ENCODE results near the gene PCDHGC3. TPM values are rescaled to one million over a fixed set of nuclear protein-coding genes. Genes with fewer than 3 reads are reported as not detected.

The PCDHGC3 gene
- total and polyA plus RNA-seq, 2 experiments from 2014 or later, result 12.9 to 13.8 TPM

- TF ChIP-seq REST (IDR thresholded peaks at IDR 0.05; ENCODE audit: unreplicated experiment) (no peak), NANOG (IDR thresholded peaks at IDR 0.05; ENCODE audit: borderline replicate concordance) (no peak), EZH2phosphoT487 (IDR thresholded peaks at IDR 0.05; ENCODE audit: unreplicated experiment) (no peak), CREB1 (CRISPR knock-in tag; IDR thresholded peaks at IDR 0.05; ENCODE audit: low read depth) (no peak)
- TF ChIP-seq, protein P1, sequence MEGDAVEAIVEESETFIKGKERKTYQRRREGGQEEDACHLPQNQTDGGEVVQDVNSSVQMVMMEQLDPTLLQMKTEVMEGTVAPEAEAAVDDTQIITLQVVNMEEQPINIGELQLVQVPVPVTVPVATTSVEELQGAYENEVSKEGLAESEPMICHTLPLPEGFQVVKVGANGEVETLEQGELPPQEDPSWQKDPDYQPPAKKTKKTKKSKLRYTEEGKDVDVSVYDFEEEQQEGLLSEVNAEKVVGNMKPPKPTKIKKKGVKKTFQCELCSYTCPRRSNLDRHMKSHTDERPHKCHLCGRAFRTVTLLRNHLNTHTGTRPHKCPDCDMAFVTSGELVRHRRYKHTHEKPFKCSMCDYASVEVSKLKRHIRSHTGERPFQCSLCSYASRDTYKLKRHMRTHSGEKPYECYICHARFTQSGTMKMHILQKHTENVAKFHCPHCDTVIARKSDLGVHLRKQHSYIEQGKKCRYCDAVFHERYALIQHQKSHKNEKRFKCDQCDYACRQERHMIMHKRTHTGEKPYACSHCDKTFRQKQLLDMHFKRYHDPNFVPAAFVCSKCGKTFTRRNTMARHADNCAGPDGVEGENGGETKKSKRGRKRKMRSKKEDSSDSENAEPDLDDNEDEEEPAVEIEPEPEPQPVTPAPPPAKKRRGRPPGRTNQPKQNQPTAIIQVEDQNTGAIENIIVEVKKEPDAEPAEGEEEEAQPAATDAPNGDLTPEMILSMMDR (conservative IDR thresholded peaks at IDR 0.05; ENCODE audit: low read depth in 2 of 2), result no peak
These were observed 38.8 kb downstream of the PCDHGC3 start (continued) for GRCh38 chr5:141514330-141515133.

GRCh38 chr5:141515141-141515540 lies 39.4 kb downstream of the PCDHGC3 start:
- H4K20me1 ChIP-seq (replicated peaks; ENCODE audit: insufficient read depth), result no peaks in the 10 kb centered on the region
- no peaks in the 10 kb centered on the region; the same call in 2 of the 3 replicates for H3K9me3 Mint-ChIP-seq
- H3K27me3 ChIP-seq (ENCODE audit: insufficient read depth), result 0 out of 2 replicates have a peak, but pooled peaks cover 4% of the 10 kb centered on the region
- peaks cover 9% of the 10 kb centered on the region for H3K4me1 ChIP-seq (ENCODE audit: insufficient read depth)
- H3K4me3 ChIP-seq, result no peak overlapping the region
- TF ChIP-seq ZNF331 (CRISPR knock-in tag; IDR thresholded peaks at IDR 0.05; ENCODE audit: low read depth) (no peak), NANOG (IDR thresholded peaks at IDR 0.05; ENCODE audit: borderline replicate concordance) (no peak), REST (IDR thresholded peaks at IDR 0.05; ENCODE audit: unreplicated experiment) (no peak)
- TF ChIP-seq, protein P1 (conservative IDR thresholded peaks at IDR 0.05; ENCODE audit: low read depth in 2 of 2), result no peak
- peak overlapping the region; percentile 100 for H3K4me2 ChIP-seq
- 0 out of 2 replicates have a peak, but pooled peaks cover 4% of the 10 kb centered on the region for H3F3A ChIP-seq (replicated peaks; ENCODE audit: low read depth)
- H3K79me2 ChIP-seq (replicated peaks; ENCODE audit: insufficient read depth), result no peaks in the 10 kb centered on the region
- peak overlapping the region; percentile 93 for H3K27ac ChIP-seq (ENCODE audit: low read depth)
- H3K27ac Mint-ChIP-seq, result peak overlapping the region; percentile 64; the same call in 1 of the 2 replicates
- DNase-seq (ENCODE audit: low spot score) (no peak), ATAC-seq (no peak)
- H3K4me1 Mint-ChIP-seq, result peaks cover 26% of the 10 kb centered on the region
- peaks cover 54% of the 10 kb centered on the region for H3K36me3 Mint-ChIP-seq (ENCODE audit: low read depth)
- H3K9me2 ChIP-seq (ENCODE audit: insufficient read depth), result no peaks in the 10 kb centered on the region
- H2AFZ ChIP-seq, result no peak overlapping the region
- peak overlapping the region; percentile 15; the same call in 1 of the 3 replicates for H3K4me3 Mint-ChIP-seq
- peaks cover 21% of the 10 kb centered on the region for H3K27me3 Mint-ChIP-seq (ENCODE audit: insufficient read depth, low read depth, poor library complexity)
- peaks cover 10% of the 10 kb centered on the region; the same call in 1 of the 2 replicates for H3K36me3 ChIP-seq (ENCODE audit: insufficient read depth)
